Lower leg skin (tissue), 3 donors: ENCODE data around the gene SIRPG.

Experiments
- CTCF ChIP-seq, 3 donors: fragments of 450-650 bp; IDR thresholded peaks; one replicate each; pipeline ENCODE4 v1.5.1; 2016; ENCODE audit warnings: antibody characterized with exemption in 3 of 3, mild to moderate bottlenecking in 3 of 3, moderate library complexity in 2 of 3
- POLR2A ChIP-seq, 2 donors: fragments of 450-650 bp; IDR thresholded peaks; one replicate each; pipeline ENCODE4 v1.6.1; 2016 to 2017; ENCODE audit warnings: antibody characterized with exemption in 2 of 2, mild to moderate bottlenecking in 1 of 2, moderate library complexity in 1 of 2

DNA sequence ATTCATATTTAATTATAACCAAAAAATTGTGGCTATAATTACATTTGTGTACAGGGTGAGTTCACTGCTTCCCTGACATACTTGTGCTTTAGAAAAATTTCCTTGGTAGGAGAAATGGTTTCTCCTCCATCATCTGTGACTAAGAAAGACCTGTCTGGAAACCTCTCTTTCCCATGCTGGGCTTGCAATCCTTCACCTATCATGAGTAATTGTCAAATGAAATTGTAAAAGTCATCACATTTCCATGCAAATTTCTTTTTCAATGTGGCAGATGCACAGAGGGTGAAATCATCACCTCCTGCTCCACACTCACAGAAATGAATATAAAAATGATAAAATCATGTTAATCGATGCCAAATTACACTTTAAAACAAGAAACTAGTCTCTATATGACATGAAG, 36.3 kb downstream of the SIRPG start:
- TF ChIP-seq CTCF (IDR thresholded peaks at IDR 0.05) (no peak), POLR2A (IDR thresholded peaks at IDR 0.05) (no peak)
